ENCODE measurements around the gene ITPR2. TPM values are rescaled to one million over a fixed set of nuclear protein-coding genes. Genes with fewer than 3 reads are reported as not detected.

The ITPR2 gene
- total RNA-seq, 1 experiment from 2014 or later = 4.0 TPM

DNA sequence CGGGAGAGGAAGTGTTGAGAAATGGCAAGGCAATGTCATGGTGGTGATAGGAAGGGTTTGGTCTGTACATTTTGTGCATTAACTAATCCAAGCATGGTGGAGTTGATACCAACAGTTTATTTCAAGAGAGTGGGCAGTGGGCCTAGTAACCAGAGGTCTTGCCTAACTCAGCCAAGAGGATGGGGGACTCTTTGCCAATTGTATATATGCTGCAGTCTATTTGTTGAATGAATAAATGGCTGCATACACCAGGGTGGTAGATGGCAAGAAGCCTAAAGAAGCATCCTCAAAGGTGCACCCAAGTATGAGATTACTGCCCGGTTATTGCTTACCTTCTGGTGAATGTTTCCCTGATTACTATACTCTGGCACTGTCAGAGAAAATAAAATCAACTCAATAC is 295.9 kb downstream of the ITPR2 start:
- Histone ChIP-seq H3K9me3 (ENCODE audit: low read length) (no peaks in the 10 kb centered on the region), H3K4me2 (ENCODE audit: low read length) (no peak overlapping the region), H4K20me1 (ENCODE audit: low read length) (no peaks in the 10 kb centered on the region), H3K4me1 (ENCODE audit: insufficient read depth, low read length) (no peaks in the 10 kb centered on the region), H3F3A (ENCODE audit: low read length, unreplicated experiment) (no peaks in the 10 kb centered on the region), H3K9me2 (replicated peaks; ENCODE audit: low read length) (0 out of 2 replicates have a peak, but pooled peaks cover 3% of the 10 kb centered on the region), H3K4me3 (ENCODE audit: low read length) (no peak overlapping the region), H2AFZ (ENCODE audit: low read length) (no peak overlapping the region), H3K27ac (ENCODE audit: low read length) (no peak overlapping the region), H3K36me3 (ENCODE audit: low read depth, low read length) (no peaks in the 10 kb centered on the region), H3K9ac (ENCODE audit: low read length) (no peak overlapping the region), H3K79me2 (ENCODE audit: low read length) (no peaks in the 10 kb centered on the region), H3K27me3 (ENCODE audit: low read length) (no peaks in the 10 kb centered on the region)
- BruUV-seq (replicated peaks) = no TSS peak
- TF ChIP-seq EZH2phosphoT487 (IDR thresholded peaks at IDR 0.05; ENCODE audit: borderline replicate concordance, low read length) = no peak
- TF ChIP-seq EZH2 (IDR thresholded peaks at IDR 0.05; ENCODE audit: low read length, unreplicated experiment) = no peak
- TF ChIP-seq, protein P1, sequence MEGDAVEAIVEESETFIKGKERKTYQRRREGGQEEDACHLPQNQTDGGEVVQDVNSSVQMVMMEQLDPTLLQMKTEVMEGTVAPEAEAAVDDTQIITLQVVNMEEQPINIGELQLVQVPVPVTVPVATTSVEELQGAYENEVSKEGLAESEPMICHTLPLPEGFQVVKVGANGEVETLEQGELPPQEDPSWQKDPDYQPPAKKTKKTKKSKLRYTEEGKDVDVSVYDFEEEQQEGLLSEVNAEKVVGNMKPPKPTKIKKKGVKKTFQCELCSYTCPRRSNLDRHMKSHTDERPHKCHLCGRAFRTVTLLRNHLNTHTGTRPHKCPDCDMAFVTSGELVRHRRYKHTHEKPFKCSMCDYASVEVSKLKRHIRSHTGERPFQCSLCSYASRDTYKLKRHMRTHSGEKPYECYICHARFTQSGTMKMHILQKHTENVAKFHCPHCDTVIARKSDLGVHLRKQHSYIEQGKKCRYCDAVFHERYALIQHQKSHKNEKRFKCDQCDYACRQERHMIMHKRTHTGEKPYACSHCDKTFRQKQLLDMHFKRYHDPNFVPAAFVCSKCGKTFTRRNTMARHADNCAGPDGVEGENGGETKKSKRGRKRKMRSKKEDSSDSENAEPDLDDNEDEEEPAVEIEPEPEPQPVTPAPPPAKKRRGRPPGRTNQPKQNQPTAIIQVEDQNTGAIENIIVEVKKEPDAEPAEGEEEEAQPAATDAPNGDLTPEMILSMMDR (conservative IDR thresholded peaks at IDR 0.05; ENCODE audit: low read depth, low read length) = no peak
- no peak for ATAC-seq
- DNase-seq = no peak
- ChIA-PET POLR2A (ENCODE audit: unreplicated experiment) (no interaction called here), CTCF (no interaction called here)
- intact Hi-C loops (cut with micrococcal nuclease) = no loop called here

GRCh38 chr12:26535826-26536225 is 297.2 kb downstream of the ITPR2 start:
- Histone ChIP-seq H3K36me3 (ENCODE audit: low read depth, low read length) (no peaks in the 10 kb centered on the region), H3K79me2 (ENCODE audit: low read length) (no peaks in the 10 kb centered on the region), H3F3A (ENCODE audit: low read length, unreplicated experiment) (no peaks in the 10 kb centered on the region), H3K27ac (ENCODE audit: low read length) (no peak overlapping the region), H3K27me3 (ENCODE audit: low read length) (no peaks in the 10 kb centered on the region), H3K4me1 (ENCODE audit: insufficient read depth, low read length) (no peaks in the 10 kb centered on the region), H4K20me1 (ENCODE audit: low read length) (no peaks in the 10 kb centered on the region), H3K4me3 (ENCODE audit: low read length) (no peak overlapping the region), H3K9me2 (replicated peaks; ENCODE audit: low read length) (0 out of 2 replicates have a peak, but pooled peaks cover 3% of the 10 kb centered on the region), H3K9ac (ENCODE audit: low read length) (no peak overlapping the region), H2AFZ (ENCODE audit: low read length) (no peak overlapping the region), H3K4me2 (ENCODE audit: low read length) (no peak overlapping the region), H3K9me3 (ENCODE audit: low read length) (no peaks in the 10 kb centered on the region)
- BruUV-seq (replicated peaks) = no TSS peak
- no peak for TF ChIP-seq EZH2 (IDR thresholded peaks at IDR 0.05; ENCODE audit: low read length, unreplicated experiment)
- TF ChIP-seq EZH2phosphoT487 (IDR thresholded peaks at IDR 0.05; ENCODE audit: borderline replicate concordance, low read length) = no peak
- TF ChIP-seq, protein P1 (conservative IDR thresholded peaks at IDR 0.05; ENCODE audit: low read depth, low read length) = no peak
- ATAC-seq (no peak), DNase-seq (no peak)
- intact Hi-C loops (cut with micrococcal nuclease) = no loop called here
- ChIA-PET CTCF (no interaction called here), POLR2A (ENCODE audit: unreplicated experiment) (no interaction called here)

GRCh38 chr12:26534071-26534470 is 298.9 kb downstream of the ITPR2 start:
- ChIA-PET POLR2A (ENCODE audit: unreplicated experiment) (no interaction called here), CTCF (no interaction called here)
- no peaks in the 10 kb centered on the region for H3K79me2 ChIP-seq (ENCODE audit: low read length)
- no peaks in the 10 kb centered on the region for H3K36me3 ChIP-seq (ENCODE audit: low read depth, low read length)
- H3K9me3 ChIP-seq (ENCODE audit: low read length) = no peaks in the 10 kb centered on the region
- H3F3A ChIP-seq (ENCODE audit: low read length, unreplicated experiment) = no peaks in the 10 kb centered on the region
- no peaks in the 10 kb centered on the region for H3K27me3 ChIP-seq (ENCODE audit: low read length)
- DNase-seq (no peak), ATAC-seq (no peak)
- BruUV-seq (replicated peaks) = no TSS peak
- no peak overlapping the region for H3K4me3 ChIP-seq (ENCODE audit: low read length)
- TF ChIP-seq EZH2phosphoT487 (IDR thresholded peaks at IDR 0.05; ENCODE audit: borderline replicate concordance, low read length) (no peak), EZH2 (IDR thresholded peaks at IDR 0.05; ENCODE audit: low read length, unreplicated experiment) (no peak)
- TF ChIP-seq, protein P1 (conservative IDR thresholded peaks at IDR 0.05; ENCODE audit: low read depth, low read length) = no peak
- no peak overlapping the region for H3K4me2 ChIP-seq (ENCODE audit: low read length)
- H3K9me2 ChIP-seq (replicated peaks; ENCODE audit: low read length) = 0 out of 2 replicates have a peak, but pooled peaks cover 3% of the 10 kb centered on the region
- no peak overlapping the region for H2AFZ ChIP-seq (ENCODE audit: low read length)
- no peaks in the 10 kb centered on the region for H4K20me1 ChIP-seq (ENCODE audit: low read length)
- H3K27ac ChIP-seq (ENCODE audit: low read length) = no peak overlapping the region
- intact Hi-C loops (cut with micrococcal nuclease) = no loop called here
- no peak overlapping the region for H3K9ac ChIP-seq (ENCODE audit: low read length)
- no peaks in the 10 kb centered on the region for H3K4me1 ChIP-seq (ENCODE audit: insufficient read depth, low read length)

Measured in PC-3 (cell line).